NCI-H1417 (cell line): ENCODE data around the gene TUBA1A.
"Not testable (repeated sequence)": the region's sequence is repeated elsewhere in the genome, so short reads cannot be mapped to it uniquely, and the experiment has no call there.

Source experiments
- DNase-seq, 3 experiments: peaks; one replicate each; lab custom pipeline; 2025; lab: John Stamatoyannopoulos, UW

The TUBA1A gene

GRCh38 chr12:49188916-49189367, at the start of gene TUBA1A:
Gene TUBA1A, minus strand, starts transcription at chr12:49189080. Its CDS starts 101 bp downstream, at chr12:49188979.
- DNase-seq = peak; percentile 99 to 100 (median 99)

GRCh38 chr12:49236423-49236822, 47.5 kb upstream of the TUBA1A start:
- DNase-seq = no peak

- peak; percentile 87 to 98 (median 90) for DNase-seq
Observed at GRCh38 chr12:49233842-49234526, 45.1 kb upstream of the TUBA1A start.

- peak; percentile 93 to 97 (median 94) for DNase-seq
Observed at GRCh38 chr12:49232940-49233841, 44.3 kb upstream of the TUBA1A start.

GRCh38 chr12:49231878-49232655, 43.2 kb upstream of the TUBA1A start:
- peak; percentile 74 to 92 (median 90) for DNase-seq

- peak in 1 of 3 experiments; percentile 58 for DNase-seq
Observed at GRCh38 chr12:49230805-49231194, 41.9 kb upstream of the TUBA1A start.

- peak; percentile 54 to 84 (median 81) for DNase-seq
Observed at GRCh38 chr12:49230176-49230804, 41.4 kb upstream of the TUBA1A start.

GRCh38 chr12:49228653-49229052, 39.8 kb upstream of the TUBA1A start:
- DNase-seq = peak in 1 of 3 experiments; percentile 20

- peak in 2 of 3 experiments; percentile 55 to 87 for DNase-seq
Observed at GRCh38 chr12:49227713-49228112, 38.8 kb upstream of the TUBA1A start.

- no peak for DNase-seq
Observed at GRCh38 chr12:49225576-49226166, 36.8 kb upstream of the TUBA1A start.

- DNase-seq = no peak
Observed at GRCh38 chr12:49223590-49224369, 34.9 kb upstream of the TUBA1A start.

GRCh38 chr12:49223122-49223521, 34.2 kb upstream of the TUBA1A start:
- DNase-seq = no peak

- no peak for DNase-seq
Observed at GRCh38 chr12:49220972-49221371, 32.1 kb upstream of the TUBA1A start.

- peak in 1 of 3 experiments; percentile 32 for DNase-seq
Observed at GRCh38 chr12:49219417-49220026, 30.6 kb upstream of the TUBA1A start.

GRCh38 chr12:49212572-49212971, 23.7 kb upstream of the TUBA1A start:
- DNase-seq = no peak

GRCh38 chr12:49210703-49211102, 21.8 kb upstream of the TUBA1A start:
- not testable (repeated sequence) for DNase-seq

- DNase-seq = no peak
Observed at GRCh38 chr12:49208676-49209075, 19.8 kb upstream of the TUBA1A start.

GRCh38 chr12:49208146-49208545, 19.3 kb upstream of the TUBA1A start:
- no peak for DNase-seq

GRCh38 chr12:49206389-49206788, 17.5 kb upstream of the TUBA1A start:
- no peak for DNase-seq
